ENCODE data around the gene UGT1A6. TPM values are rescaled to one million over a fixed set of nuclear protein-coding genes. Genes with fewer than 3 reads are reported as not detected.

The UGT1A6 gene
- total and polyA plus RNA-seq, 2 donors from 2014 or later, result 43.7 to 110 TPM

GRCh38 chr2:233792720-233793119 lies 100.0 kb downstream of the UGT1A6 start:
- TF ChIP-seq CTCF (IDR thresholded peaks at IDR 0.05; ENCODE audit: borderline replicate concordance, extremely low read depth, insufficient read depth), result no peak
- FAIRE-seq (no peak), DNase-seq (peak in 1 of 5 donors; percentile 15)
- H3K9me3 ChIP-seq (ENCODE audit: control insufficient read depth in 2 of 3, insufficient read depth in 1 of 3, low read length in 3 of 3), result no peaks in the 10 kb centered on the region
- no peak overlapping the region for H3K27ac ChIP-seq (ENCODE audit: low read depth in 2 of 2, low read length in 2 of 2)
- H3K27me3 ChIP-seq (ENCODE audit: control insufficient read depth, insufficient read depth, low read length), result no peaks in the 10 kb centered on the region
- no peak overlapping the region for H3K9ac ChIP-seq (ENCODE audit: low read length in 3 of 3)
- H3K4me3 ChIP-seq (ENCODE audit: low read length in 3 of 3), result no peak overlapping the region
- intact Hi-C loops (cut with DNase I), result no loop called here
- H3K36me3 ChIP-seq (ENCODE audit: control insufficient read depth in 2 of 3, insufficient read depth in 3 of 3, low read length in 3 of 3), result no peaks in the 10 kb centered on the region
- no peaks in the 10 kb centered on the region for H3K4me1 ChIP-seq (ENCODE audit: control insufficient read depth in 2 of 3, insufficient read depth in 2 of 3, low read depth in 1 of 3, low read length in 3 of 3)

GRCh38 chr2:233793465-233794127 lies 100.9 kb downstream of the UGT1A6 start:
- H3K27ac ChIP-seq (ENCODE audit: low read depth in 2 of 2, low read length in 2 of 2), result no peak overlapping the region
- H3K36me3 ChIP-seq (ENCODE audit: control insufficient read depth in 2 of 3, insufficient read depth in 3 of 3, low read length in 3 of 3), result no peaks in the 10 kb centered on the region
- no peak overlapping the region for H3K4me3 ChIP-seq (ENCODE audit: low read length in 3 of 3)
- no peak for FAIRE-seq
- peak in 1 of 5 donors; percentile 40 for DNase-seq
- H3K4me1 ChIP-seq (ENCODE audit: control insufficient read depth in 2 of 3, insufficient read depth in 2 of 3, low read depth in 1 of 3, low read length in 3 of 3), result no peaks in the 10 kb centered on the region
- no peak overlapping the region for H3K9ac ChIP-seq (ENCODE audit: low read length in 3 of 3)
- H3K9me3 ChIP-seq (ENCODE audit: control insufficient read depth in 2 of 3, insufficient read depth in 1 of 3, low read length in 3 of 3), result no peaks in the 10 kb centered on the region
- no peaks in the 10 kb centered on the region for H3K27me3 ChIP-seq (ENCODE audit: control insufficient read depth, insufficient read depth, low read length)
- intact Hi-C loops (cut with DNase I), result no loop called here
- TF ChIP-seq CTCF (IDR thresholded peaks at IDR 0.05; ENCODE audit: borderline replicate concordance, extremely low read depth, insufficient read depth), result no peak

GRCh38 chr2:233794128-233794658 lies 101.5 kb downstream of the UGT1A6 start:
- H3K9me3 ChIP-seq (ENCODE audit: control insufficient read depth in 2 of 3, insufficient read depth in 1 of 3, low read length in 3 of 3), result no peaks in the 10 kb centered on the region
- TF ChIP-seq CTCF (IDR thresholded peaks at IDR 0.05; ENCODE audit: borderline replicate concordance, extremely low read depth, insufficient read depth), result no peak
- H3K4me3 ChIP-seq (ENCODE audit: low read length in 3 of 3), result no peak overlapping the region
- H3K36me3 ChIP-seq (ENCODE audit: control insufficient read depth in 2 of 3, insufficient read depth in 3 of 3, low read length in 3 of 3), result no peaks in the 10 kb centered on the region
- no peaks in the 10 kb centered on the region for H3K4me1 ChIP-seq (ENCODE audit: control insufficient read depth in 2 of 3, insufficient read depth in 2 of 3, low read depth in 1 of 3, low read length in 3 of 3)
- H3K27me3 ChIP-seq (ENCODE audit: control insufficient read depth, insufficient read depth, low read length), result no peaks in the 10 kb centered on the region
- DNase-seq, result peak in 1 of 5 donors; percentile 36
- no peak for FAIRE-seq
- intact Hi-C loops (cut with DNase I), result no loop called here
- no peak overlapping the region for H3K9ac ChIP-seq (ENCODE audit: low read length in 3 of 3)
- H3K27ac ChIP-seq (ENCODE audit: low read depth in 2 of 2, low read length in 2 of 2), result no peak overlapping the region
